Thyroid gland (tissue), 4 donors: ENCODE data around the gene NCBP1. TPM values are rescaled to one million over a fixed set of nuclear protein-coding genes. Genes with fewer than 3 reads are reported as not detected.

Experiments
- DNase-seq, 2 donors: peaks; one replicate each; pipeline ENCODE4 v3.0.0-alpha.2; 2019
- H3K27ac ChIP-seq, 3 donors: fragments of 200-600 bp; sonication (generic); 1 replicate in 2 of 3; 2 replicates in 1 of 3; pipeline ENCODE4 v1.5.1; 2016 to 2019; ENCODE audit warnings: mild to moderate bottlenecking in 1 of 3, moderate library complexity in 1 of 3
- H3K27me3 ChIP-seq: fragments of 200-600 bp; sonication (generic); one replicate; pipeline ENCODE4 v1.5.1; 2019
- H3K36me3 ChIP-seq, 2 donors: fragments of 200-600 bp; sonication (generic); one replicate each; pipeline ENCODE4 v1.5.1; 2016 to 2019
- H3K4me1 ChIP-seq, 2 donors: fragments of 200-600 bp; sonication (generic); one replicate each; pipeline ENCODE4 v1.5.1; 2017 to 2019
- H3K4me3 ChIP-seq, 3 donors: fragments of 200-600 bp; sonication (generic); replicated peaks in 1 of 3; 1 replicate in 2 of 3; 2 replicates in 1 of 3; pipeline ENCODE4 v1.5.1; 2016; ENCODE audit warnings: mild to moderate bottlenecking in 1 of 3
- H3K9me3 ChIP-seq: fragments of 200-600 bp; sonication (generic); one replicate; pipeline ENCODE4 v1.5.1; 2017
- CTCF ChIP-seq, 6 experiments: fragments of 200-600 bp in 3 of 6; fragments of 450-650 bp in 3 of 6; sonication (generic) in 3 of 6; IDR thresholded peaks; one replicate each; pipeline ENCODE4 v1.5.1; 2016 to 2019; ENCODE audit warnings: antibody characterized with exemption in 6 of 6, mild to moderate bottlenecking in 2 of 6, inconsistent platforms in 1 of 6, moderate library complexity in 1 of 6
- POLR2A ChIP-seq, 2 donors: fragments of 450-650 bp; IDR thresholded peaks; one replicate each; pipeline ENCODE4 v1.6.1; 2017; ENCODE audit warnings: antibody characterized with exemption in 2 of 2, mild to moderate bottlenecking in 2 of 2, moderate library complexity in 1 of 2
- WGBS, 2 donors: methylation state at CpG; one replicate each; pipeline ENCODE4 v1.1.5; 2017; 5-methylcytosine and 5-hydroxymethylcytosine counted together
- intact Hi-C: fragments of 100-400 bp; cut with DNase I; formaldehyde crosslinking; loops from one replicate; pipeline ENCODE4 v1.15.1; 2023
- total RNA-seq, 4 donors: library from RNA; depleted of rRNA; stranded (reverse); fragments of >200 nt; gene quantifications; one replicate each; pipeline ENCODE4 v1.2.3, GENCODE V29; 2016

NCBP1 gene
- total RNA-seq, 4 donors from 2014 or later = 25.7 to 40.4 (median 28.8) TPM

- Histone ChIP-seq H3K36me3 (peaks cover 37% of the 10 kb centered on the region in 2 donors), H3K9me3 (no peaks in the 10 kb centered on the region), H3K27me3 (no peaks in the 10 kb centered on the region), H3K27ac (peak overlapping the region; percentile 17 to 94 (median 91)), H3K4me1 (peaks cover 20 to 31% of the 10 kb centered on the region in 2 donors), H3K4me3 (no peak overlapping the region)
- WGBS, 2 donors = 70 to 72% methylated on average over 7 of the region's 7 CpGs
- TF ChIP-seq POLR2A (IDR thresholded peaks at IDR 0.05) (no peak), CTCF (IDR thresholded peaks at IDR 0.05) (no peak)
- DNase-seq = no peak
- intact Hi-C loops = no loop called here
These were observed 34.2 kb upstream of the NCBP1 start for GRCh38 chr9:97599314-97599846.

- TF ChIP-seq POLR2A (IDR thresholded peaks at IDR 0.05) (no peak), CTCF (IDR thresholded peaks at IDR 0.05) (no peak)
- intact Hi-C loops = no loop called here
- H3K4me1 ChIP-seq = peaks cover 20 to 31% of the 10 kb centered on the region in 2 donors
- H3K27me3 ChIP-seq = no peaks in the 10 kb centered on the region
- peaks cover 50% of the 10 kb centered on the region in 2 donors for H3K36me3 ChIP-seq
- H3K27ac ChIP-seq = no peak overlapping the region
- H3K4me3 ChIP-seq = no peak overlapping the region
- no peak for DNase-seq
- no peaks in the 10 kb centered on the region for H3K9me3 ChIP-seq
- 95 to 99% methylated on average over 8 of the region's 8 CpGs for WGBS, 2 donors
These were observed 32.9 kb upstream of the NCBP1 start for GRCh38 chr9:97600531-97601227.

GRCh38 chr9:97601228-97601898 lies 32.3 kb upstream of the NCBP1 start:
- Histone ChIP-seq H3K9me3 (no peaks in the 10 kb centered on the region), H3K27ac (no peak overlapping the region), H3K36me3 (peaks cover 53% of the 10 kb centered on the region in 2 donors), H3K27me3 (no peaks in the 10 kb centered on the region), H3K4me3 (no peak overlapping the region), H3K4me1 (peaks cover 15 to 26% of the 10 kb centered on the region in 2 donors)
- intact Hi-C loops = no loop called here
- WGBS, 2 donors = 95 to 96% methylated on average over 7 of the region's 7 CpGs
- no peak for TF ChIP-seq CTCF (IDR thresholded peaks at IDR 0.05)
- no peak for TF ChIP-seq POLR2A (IDR thresholded peaks at IDR 0.05)
- no peak for DNase-seq

- Histone ChIP-seq H3K9me3 (no peaks in the 10 kb centered on the region), H3K36me3 (peaks cover 53% of the 10 kb centered on the region in 2 donors), H3K27ac (no peak overlapping the region), H3K27me3 (no peaks in the 10 kb centered on the region), H3K4me1 (peaks cover 11 to 15% of the 10 kb centered on the region in 2 donors), H3K4me3 (no peak overlapping the region)
- DNase-seq = no peak
- TF ChIP-seq POLR2A (IDR thresholded peaks at IDR 0.05) (no peak), CTCF (IDR thresholded peaks at IDR 0.05) (no peak)
- intact Hi-C loops = no loop called here
- 93 to 94% methylated on average over 10 of the region's 10 CpGs for WGBS, 2 donors
These were observed 31.2 kb upstream of the NCBP1 start for GRCh38 chr9:97602430-97602829.
